ENCODE data around the gene CHADL.
"Not testable (repeated sequence)": the region's sequence is repeated elsewhere in the genome, so short reads cannot be mapped to it uniquely, and the experiment has no call there.

CHADL gene

GRCh38 chr22:41197038-41197972 lies 43.4 kb downstream of the CHADL start:
- peak; percentile 93 for DNase-seq (ENCODE audit: low spot score)
- in situ Hi-C loops (cut with MboI; ENCODE audit: low sequenced_read_pairs, unreplicated experiment), result no loop called here

GRCh38 chr22:41193829-41194228 lies 46.9 kb downstream of the CHADL start:
- in situ Hi-C loops (cut with MboI; ENCODE audit: low sequenced_read_pairs, unreplicated experiment), result no loop called here
- TF ChIP-seq CTCF (IDR thresholded peaks at IDR 0.05; ENCODE audit: borderline replicate concordance, control extremely low read depth, extremely low read depth, insufficient read depth, missing control alignments), result no peak
- DNase-seq (ENCODE audit: low spot score), result no peak

More at GRCh38 chr22:41197038-41197972, 43.4 kb downstream of the CHADL start:
- TF ChIP-seq CTCF (IDR thresholded peaks at IDR 0.05; ENCODE audit: borderline replicate concordance, control extremely low read depth, extremely low read depth, insufficient read depth, missing control alignments), result no peak

DNA sequence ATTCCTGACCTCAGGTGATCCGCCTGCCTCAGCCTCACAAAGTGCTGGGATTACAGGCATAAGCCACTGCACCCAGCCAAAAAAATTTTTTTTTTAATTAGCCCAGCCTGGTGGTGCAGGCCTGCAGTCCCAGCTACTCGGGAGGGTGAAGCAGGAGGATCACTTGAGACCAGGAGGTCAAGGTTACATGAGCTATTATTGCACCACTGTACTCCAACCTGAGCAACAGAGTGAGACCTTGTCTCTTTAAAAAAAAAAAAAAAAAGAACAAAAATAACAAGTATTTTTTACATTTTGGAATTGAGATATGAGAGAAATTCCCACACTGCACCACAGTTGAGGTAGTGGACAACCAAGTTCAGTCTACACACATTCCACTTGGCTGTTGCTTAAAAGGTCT lies 49.3 kb downstream of the CHADL start:
- TF ChIP-seq CTCF (IDR thresholded peaks at IDR 0.05; ENCODE audit: borderline replicate concordance, control extremely low read depth, extremely low read depth, insufficient read depth, missing control alignments), result no peak
- in situ Hi-C loops (cut with MboI; ENCODE audit: low sequenced_read_pairs, unreplicated experiment), result no loop called here
- no peak for DNase-seq (ENCODE audit: low spot score)

- DNase-seq (ENCODE audit: low spot score), result no peak
- no peak for TF ChIP-seq CTCF (IDR thresholded peaks at IDR 0.05; ENCODE audit: borderline replicate concordance, control extremely low read depth, extremely low read depth, insufficient read depth, missing control alignments)
- in situ Hi-C loops (cut with MboI; ENCODE audit: low sequenced_read_pairs, unreplicated experiment), result no loop called here
These were observed 56.1 kb downstream of the CHADL start for GRCh38 chr22:41184679-41185078.

- TF ChIP-seq CTCF (IDR thresholded peaks at IDR 0.05; ENCODE audit: borderline replicate concordance, control extremely low read depth, extremely low read depth, insufficient read depth, missing control alignments), result no peak
- no peak for DNase-seq (ENCODE audit: low spot score)
These were observed 59.1 kb downstream of the CHADL start for GRCh38 chr22:41181349-41182241.

DNA sequence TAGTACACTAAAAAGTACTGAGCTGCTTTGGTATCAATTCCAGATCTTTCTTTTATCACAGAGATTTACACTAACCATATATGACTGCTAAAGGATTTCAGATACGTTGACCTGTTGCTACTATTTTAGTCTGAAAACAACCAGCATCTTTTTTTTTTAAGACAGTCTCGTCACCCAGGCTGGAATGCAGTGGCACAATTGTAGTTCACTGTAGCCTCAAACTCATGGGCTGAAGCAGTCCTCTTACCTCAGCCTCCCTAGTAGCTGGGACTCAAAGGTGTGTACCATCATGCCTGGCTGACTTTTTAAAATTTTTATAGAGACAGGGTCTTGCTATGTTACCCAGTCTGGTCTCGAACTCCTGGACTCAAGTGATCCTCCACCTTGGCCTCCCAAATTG lies 59.8 kb downstream of the CHADL start:
- no peak for TF ChIP-seq CTCF (IDR thresholded peaks at IDR 0.05; ENCODE audit: borderline replicate concordance, control extremely low read depth, extremely low read depth, insufficient read depth, missing control alignments)
- DNase-seq (ENCODE audit: low spot score), result no peak
- in situ Hi-C loops (cut with MboI; ENCODE audit: low sequenced_read_pairs, unreplicated experiment), result no loop called here

More at GRCh38 chr22:41181349-41182241, 59.1 kb downstream of the CHADL start:
- in situ Hi-C loops (cut with MboI; ENCODE audit: low sequenced_read_pairs, unreplicated experiment), result no loop called here

- in situ Hi-C loops (cut with MboI; ENCODE audit: low sequenced_read_pairs, unreplicated experiment); DNase-seq (ENCODE audit: low spot score): not testable (repeated sequence)
These were observed 60.4 kb downstream of the CHADL start for GRCh38 chr22:41180362-41180761.

Measured in GM13976 (cell line).